Measurements from ENCODE around the gene CRIM1.

Gene CRIM1

GRCh38 chr2:36413218-36413617 lies 57.6 kb downstream of the CRIM1 start:
- Histone ChIP-seq H3K18ac (ENCODE audit: low read depth in 1 of 2, low read length in 2 of 2) (no peak overlapping the region), H2BK12ac (ENCODE audit: low read length in 2 of 2) (no peak overlapping the region), H4K8ac (ENCODE audit: low read length) (no peak overlapping the region), H4K91ac (ENCODE audit: low read length) (no peak overlapping the region), H2BK120ac (ENCODE audit: low read depth, low read length) (no peak overlapping the region), H3K27me3 (ENCODE audit: control insufficient read depth in 1 of 2, insufficient read depth in 1 of 2, low read length in 2 of 2) (no peaks in the 10 kb centered on the region), H3K4ac (ENCODE audit: low read depth in 1 of 2, low read length in 2 of 2) (no peak overlapping the region), H3K23ac (ENCODE audit: low read length in 2 of 2) (no peak overlapping the region), H2BK5ac (ENCODE audit: low read depth, low read length, poor library complexity, severe bottlenecking) (no peak overlapping the region), H3K27ac (ENCODE audit: low read length, poor library complexity, severe bottlenecking) (peak overlapping the region; percentile 41), H3K36me3 (ENCODE audit: control insufficient read depth in 1 of 2, insufficient read depth in 2 of 2, low read depth in 1 of 2, low read length in 2 of 2) (peaks cover 0 to 3% of the 10 kb centered on the region in 2 experiments), H3K4me3 (ENCODE audit: insufficient read depth in 1 of 2, low read depth in 1 of 2, low read length in 2 of 2) (no peak overlapping the region), H3K9ac (ENCODE audit: low read length) (no peak overlapping the region), H2AK5ac (ENCODE audit: low read length, severe bottlenecking) (no peak overlapping the region), H2AFZ (ENCODE audit: low read depth, low read length) (no peak overlapping the region), H3K4me1 (ENCODE audit: control insufficient read depth, insufficient read depth, low read depth, low read length) (peaks cover 9% of the 10 kb centered on the region), H3K14ac (ENCODE audit: low read length in 2 of 2) (no peak overlapping the region), H3K9me3 (ENCODE audit: control insufficient read depth, low read length) (no peaks in the 10 kb centered on the region), H3K4me2 (ENCODE audit: low read length, poor library complexity, severe bottlenecking) (peak overlapping the region; percentile 5), H2BK15ac (ENCODE audit: low read depth, poor library complexity, severe bottlenecking) (no peak overlapping the region), H3K79me1 (replicated peaks; ENCODE audit: low read length, poor library complexity, severe bottlenecking) (peaks cover 11% of the 10 kb centered on the region)
- WGBS: 78% methylated on average over 4 of the region's 4 CpGs
- DNase-seq: no peak

GRCh38 chr2:36414307-36414706 lies 58.7 kb downstream of the CRIM1 start:
- WGBS: 93% methylated on average over 4 of the region's 4 CpGs

GRCh38 chr2:36415381-36416022 lies 59.9 kb downstream of the CRIM1 start:
- WGBS: 92% methylated on average over 4 of the region's 6 CpGs
- Histone ChIP-seq H3K4me3 (ENCODE audit: insufficient read depth in 1 of 2, low read depth in 1 of 2, low read length in 2 of 2) (no peak overlapping the region), H3K4ac (ENCODE audit: low read depth in 1 of 2, low read length in 2 of 2) (no peak overlapping the region), H3K9ac (ENCODE audit: low read length) (no peak overlapping the region), H3K14ac (ENCODE audit: low read length in 2 of 2) (no peak overlapping the region), H3K23ac (ENCODE audit: low read length in 2 of 2) (no peak overlapping the region), H2BK12ac (ENCODE audit: low read length in 2 of 2) (no peak overlapping the region), H2AFZ (ENCODE audit: low read depth, low read length) (no peak overlapping the region), H3K18ac (ENCODE audit: low read depth in 1 of 2, low read length in 2 of 2) (peak overlapping the region in 1 of 2 experiments; percentile 38), H2BK120ac (ENCODE audit: low read depth, low read length) (no peak overlapping the region), H2BK15ac (ENCODE audit: low read depth, poor library complexity, severe bottlenecking) (no peak overlapping the region), H3K79me1 (replicated peaks; ENCODE audit: low read length, poor library complexity, severe bottlenecking) (peaks cover 13% of the 10 kb centered on the region), H3K27ac (ENCODE audit: low read length, poor library complexity, severe bottlenecking) (no peak overlapping the region), H3K27me3 (ENCODE audit: control insufficient read depth in 1 of 2, insufficient read depth in 1 of 2, low read length in 2 of 2) (no peaks in the 10 kb centered on the region), H2BK5ac (ENCODE audit: low read depth, low read length, poor library complexity, severe bottlenecking) (no peak overlapping the region), H3K4me2 (ENCODE audit: low read length, poor library complexity, severe bottlenecking) (no peak overlapping the region), H4K8ac (ENCODE audit: low read length) (no peak overlapping the region), H4K91ac (ENCODE audit: low read length) (no peak overlapping the region), H2AK5ac (ENCODE audit: low read length, severe bottlenecking) (peak overlapping the region; percentile 32), H3K9me3 (ENCODE audit: control insufficient read depth, low read length) (no peaks in the 10 kb centered on the region), H3K4me1 (ENCODE audit: control insufficient read depth, insufficient read depth, low read depth, low read length) (peaks cover 5% of the 10 kb centered on the region), H3K36me3 (ENCODE audit: control insufficient read depth in 1 of 2, insufficient read depth in 2 of 2, low read depth in 1 of 2, low read length in 2 of 2) (peaks cover 0 to 3% of the 10 kb centered on the region in 2 experiments)
- DNase-seq: no peak

More at GRCh38 chr2:36414307-36414706, 58.7 kb downstream of the CRIM1 start:
- H3K4ac ChIP-seq (ENCODE audit: low read depth in 1 of 2, low read length in 2 of 2): no peak overlapping the region
- H4K91ac ChIP-seq (ENCODE audit: low read length): no peak overlapping the region
- H3K36me3 ChIP-seq (ENCODE audit: control insufficient read depth in 1 of 2, insufficient read depth in 2 of 2, low read depth in 1 of 2, low read length in 2 of 2): peaks cover 0 to 3% of the 10 kb centered on the region in 2 experiments
- no peak overlapping the region for H2BK120ac ChIP-seq (ENCODE audit: low read depth, low read length)
- peaks cover 5% of the 10 kb centered on the region for H3K4me1 ChIP-seq (ENCODE audit: control insufficient read depth, insufficient read depth, low read depth, low read length)
- no peak overlapping the region for H3K9ac ChIP-seq (ENCODE audit: low read length)
- peaks cover 12% of the 10 kb centered on the region for H3K79me1 ChIP-seq (replicated peaks; ENCODE audit: low read length, poor library complexity, severe bottlenecking)
- no peak overlapping the region for H3K27ac ChIP-seq (ENCODE audit: low read length, poor library complexity, severe bottlenecking)
- no peak for DNase-seq
- peak overlapping the region in 1 of 2 experiments; percentile 54 for H3K18ac ChIP-seq (ENCODE audit: low read depth in 1 of 2, low read length in 2 of 2)
- H2BK5ac ChIP-seq (ENCODE audit: low read depth, low read length, poor library complexity, severe bottlenecking): no peak overlapping the region
- peak overlapping the region; percentile 40 for H2AK5ac ChIP-seq (ENCODE audit: low read length, severe bottlenecking)
- H2AFZ ChIP-seq (ENCODE audit: low read depth, low read length): no peak overlapping the region
- no peak overlapping the region for H3K4me2 ChIP-seq (ENCODE audit: low read length, poor library complexity, severe bottlenecking)
- H3K14ac ChIP-seq (ENCODE audit: low read length in 2 of 2): no peak overlapping the region
- H3K23ac ChIP-seq (ENCODE audit: low read length in 2 of 2): no peak overlapping the region
- no peak overlapping the region for H4K8ac ChIP-seq (ENCODE audit: low read length)
- no peaks in the 10 kb centered on the region for H3K27me3 ChIP-seq (ENCODE audit: control insufficient read depth in 1 of 2, insufficient read depth in 1 of 2, low read length in 2 of 2)
- H3K4me3 ChIP-seq (ENCODE audit: insufficient read depth in 1 of 2, low read depth in 1 of 2, low read length in 2 of 2): no peak overlapping the region
- H3K9me3 ChIP-seq (ENCODE audit: control insufficient read depth, low read length): no peaks in the 10 kb centered on the region
- H2BK15ac ChIP-seq (ENCODE audit: low read depth, poor library complexity, severe bottlenecking): no peak overlapping the region
- no peak overlapping the region for H2BK12ac ChIP-seq (ENCODE audit: low read length in 2 of 2)

GRCh38 chr2:36416370-36417165 lies 61.0 kb downstream of the CRIM1 start:
- 96% methylated on average over 6 of the region's 8 CpGs for WGBS
- H3K4me2 ChIP-seq (ENCODE audit: low read length, poor library complexity, severe bottlenecking): no peak overlapping the region
- H3K23ac ChIP-seq (ENCODE audit: low read length in 2 of 2): peak overlapping the region in 1 of 2 experiments; percentile 0

More at GRCh38 chr2:36416370-36417165, 61.0 kb downstream of the CRIM1 start:
- H4K91ac ChIP-seq (ENCODE audit: low read length): no peak overlapping the region
- no peak overlapping the region for H2BK5ac ChIP-seq (ENCODE audit: low read depth, low read length, poor library complexity, severe bottlenecking)
- H2BK15ac ChIP-seq (ENCODE audit: low read depth, poor library complexity, severe bottlenecking): no peak overlapping the region
- H3K9ac ChIP-seq (ENCODE audit: low read length): no peak overlapping the region
- peaks cover 16% of the 10 kb centered on the region for H3K79me1 ChIP-seq (replicated peaks; ENCODE audit: low read length, poor library complexity, severe bottlenecking)
- H3K14ac ChIP-seq (ENCODE audit: low read length in 2 of 2): no peak overlapping the region
- no peak overlapping the region for H2BK120ac ChIP-seq (ENCODE audit: low read depth, low read length)
- no peaks in the 10 kb centered on the region for H3K27me3 ChIP-seq (ENCODE audit: control insufficient read depth in 1 of 2, insufficient read depth in 1 of 2, low read length in 2 of 2)
- DNase-seq: no peak
- H4K8ac ChIP-seq (ENCODE audit: low read length): no peak overlapping the region
- H3K4ac ChIP-seq (ENCODE audit: low read depth in 1 of 2, low read length in 2 of 2): no peak overlapping the region
- no peak overlapping the region for H3K4me3 ChIP-seq (ENCODE audit: insufficient read depth in 1 of 2, low read depth in 1 of 2, low read length in 2 of 2)
- H2AFZ ChIP-seq (ENCODE audit: low read depth, low read length): no peak overlapping the region
- H3K4me1 ChIP-seq (ENCODE audit: control insufficient read depth, insufficient read depth, low read depth, low read length): peaks cover 6% of the 10 kb centered on the region
- no peak overlapping the region for H2BK12ac ChIP-seq (ENCODE audit: low read length in 2 of 2)
- no peaks in the 10 kb centered on the region for H3K9me3 ChIP-seq (ENCODE audit: control insufficient read depth, low read length)
- no peak overlapping the region for H3K18ac ChIP-seq (ENCODE audit: low read depth in 1 of 2, low read length in 2 of 2)
- H2AK5ac ChIP-seq (ENCODE audit: low read length, severe bottlenecking): no peak overlapping the region
- peaks cover 0 to 3% of the 10 kb centered on the region in 2 experiments for H3K36me3 ChIP-seq (ENCODE audit: control insufficient read depth in 1 of 2, insufficient read depth in 2 of 2, low read depth in 1 of 2, low read length in 2 of 2)
- H3K27ac ChIP-seq (ENCODE audit: low read length, poor library complexity, severe bottlenecking): no peak overlapping the region

Data from mesenchymal stem cell (in vitro differentiated cells and primary cell).